SIG-M5 (cell line): ENCODE measurements around the gene POLD2.
"Not testable (repeated sequence)": the region's sequence is repeated elsewhere in the genome, so short reads cannot be mapped to it uniquely, and the experiment has no call there.

Experiments used
- DNase-seq: peaks from one replicate; lab custom pipeline; 2025; lab: John Stamatoyannopoulos, UW

The POLD2 gene

DNA sequence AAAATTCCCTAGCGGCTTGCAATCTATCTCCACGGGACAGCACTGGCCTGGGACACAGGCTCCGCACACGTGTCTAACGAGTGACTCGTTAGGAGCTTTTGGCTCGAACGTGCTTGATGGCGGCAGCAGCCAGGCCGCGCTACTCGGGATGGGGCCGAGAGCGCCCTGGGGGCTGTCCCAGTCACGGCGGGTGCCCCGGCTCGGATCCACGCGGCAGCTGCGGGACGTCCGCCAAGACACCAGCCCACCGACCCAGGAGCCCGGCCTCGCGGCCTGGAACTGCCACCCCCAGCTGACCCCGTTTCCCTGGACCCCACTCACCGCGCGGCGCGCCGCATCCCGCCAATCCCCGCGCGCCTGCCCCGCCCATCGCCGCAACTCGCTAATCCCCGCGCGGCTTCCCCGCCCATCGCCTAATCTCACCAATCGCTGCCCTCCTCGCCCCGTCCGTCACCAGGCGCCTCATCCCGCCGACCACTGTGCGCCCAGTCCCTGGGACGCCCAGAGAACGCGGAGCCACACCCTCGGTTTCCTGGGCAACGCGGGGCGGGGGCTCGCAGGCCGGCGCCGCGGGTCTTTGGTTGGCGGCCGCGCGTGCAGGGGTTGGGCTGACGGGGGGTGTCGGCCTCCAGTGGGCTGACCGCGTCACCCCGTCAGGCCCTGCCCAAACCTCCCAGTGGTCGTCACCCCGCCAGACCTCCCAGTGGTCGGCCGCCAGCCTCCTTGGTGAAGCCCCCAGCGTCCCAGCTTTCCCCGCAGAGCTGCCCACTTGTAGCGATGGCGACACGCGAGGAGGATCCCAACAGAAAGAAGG is at the start of gene POLD2:
Gene POLD2, minus strand, starts transcription at position 359 of the 814 bp plus-strand sequence. CDS start 1,495 bp downstream, outside the sequence.
- DNase-seq, result no peak

GRCh38 chr7:44172803-44173424 is 49.6 kb upstream of the POLD2 start:
- no peak for DNase-seq

- no peak for DNase-seq
Observed at GRCh38 chr7:44172352-44172751, 49.0 kb upstream of the POLD2 start.

DNA sequence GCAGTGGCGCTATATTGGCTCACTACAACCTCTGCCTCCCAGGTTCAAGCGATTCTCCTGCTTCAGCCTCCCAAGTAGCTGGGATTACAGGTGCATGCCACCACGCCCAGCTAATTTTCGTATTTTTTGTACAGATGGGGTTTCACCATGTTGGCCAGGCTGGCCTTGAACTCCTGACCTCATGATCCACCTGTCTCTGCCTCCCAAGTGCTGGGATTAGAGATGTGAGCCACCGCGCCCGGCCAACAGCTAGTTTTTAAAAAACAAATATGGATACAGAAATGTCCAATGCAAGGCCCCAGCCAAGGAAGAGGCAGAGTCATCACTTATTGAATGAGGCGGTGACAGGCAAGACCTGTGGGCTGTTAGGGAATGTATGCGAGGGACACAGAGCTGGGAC is 48.6 kb upstream of the POLD2 start:
- not testable (repeated sequence) for DNase-seq

DNA sequence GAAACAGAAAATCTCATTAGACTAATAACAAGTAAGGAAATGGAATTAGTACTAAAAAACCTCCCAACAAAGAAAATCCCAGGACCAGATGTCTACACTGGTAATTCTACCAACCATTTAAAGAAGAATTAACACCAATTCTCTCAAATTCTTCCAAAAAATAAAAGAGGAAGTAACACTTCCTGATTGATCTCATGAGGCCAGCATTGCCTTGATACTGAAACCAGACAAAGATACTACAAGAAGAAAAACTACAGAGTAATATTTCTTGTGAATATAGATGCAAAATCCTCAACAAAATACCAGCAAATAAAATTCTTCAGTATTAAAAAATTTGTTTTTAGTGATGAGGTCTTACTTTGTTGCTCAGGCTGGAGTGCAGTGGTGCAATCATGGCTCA is 44.6 kb upstream of the POLD2 start:
- DNase-seq, result peak; percentile 1

DNA sequence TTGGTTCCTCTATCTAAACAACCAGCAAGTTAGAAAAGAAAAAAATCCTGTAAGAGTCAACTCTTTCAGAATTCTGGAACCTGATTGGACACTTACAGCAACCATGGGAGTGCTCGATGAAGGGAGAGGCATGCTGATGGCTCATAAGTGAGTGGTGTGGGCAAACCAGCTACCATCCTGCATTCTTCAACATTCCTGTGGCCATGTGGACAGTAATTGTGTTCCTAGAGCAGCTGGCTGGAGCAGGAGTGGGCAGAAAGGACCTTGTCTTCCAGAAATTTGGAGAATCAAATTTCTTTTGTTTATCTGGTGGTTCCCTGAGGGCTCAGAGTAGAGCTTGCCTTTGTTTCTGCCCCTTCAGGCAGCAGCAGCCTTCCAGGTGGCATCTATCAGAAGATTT is 40.2 kb upstream of the POLD2 start:
- no peak for DNase-seq

DNA sequence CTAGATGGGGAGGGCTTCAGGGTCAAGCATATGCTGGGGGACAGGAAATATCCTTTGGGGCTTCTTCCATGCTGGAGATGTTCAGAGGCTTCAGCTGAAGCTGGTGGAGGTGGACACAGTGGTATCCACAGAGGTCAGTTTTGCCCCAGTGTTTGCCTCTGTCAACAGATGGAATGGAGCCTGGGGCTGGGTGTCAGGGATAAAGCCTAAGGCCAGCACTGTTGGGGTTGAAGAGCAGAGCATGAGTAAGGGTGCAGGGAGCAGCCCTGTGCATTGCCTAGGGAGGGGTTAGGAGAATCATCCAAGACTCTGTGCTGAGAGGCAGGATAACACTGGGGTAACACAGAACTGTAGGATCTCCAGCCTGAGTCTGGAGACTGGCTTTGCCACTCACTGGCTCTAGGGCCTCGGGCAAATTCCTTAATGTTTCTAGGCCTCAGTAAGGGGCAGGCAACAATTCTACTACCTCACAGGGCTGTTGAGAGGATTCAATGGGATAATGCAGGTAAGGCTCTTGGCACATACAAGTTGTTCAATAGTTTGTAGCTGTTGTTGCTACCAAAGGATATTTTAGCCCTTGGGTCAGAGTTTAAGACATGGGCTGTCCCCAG is 39.5 kb upstream of the POLD2 start:
- DNase-seq, result no peak

- DNase-seq, result no peak
Observed at GRCh38 chr7:44162179-44162578, 38.8 kb upstream of the POLD2 start.

DNA sequence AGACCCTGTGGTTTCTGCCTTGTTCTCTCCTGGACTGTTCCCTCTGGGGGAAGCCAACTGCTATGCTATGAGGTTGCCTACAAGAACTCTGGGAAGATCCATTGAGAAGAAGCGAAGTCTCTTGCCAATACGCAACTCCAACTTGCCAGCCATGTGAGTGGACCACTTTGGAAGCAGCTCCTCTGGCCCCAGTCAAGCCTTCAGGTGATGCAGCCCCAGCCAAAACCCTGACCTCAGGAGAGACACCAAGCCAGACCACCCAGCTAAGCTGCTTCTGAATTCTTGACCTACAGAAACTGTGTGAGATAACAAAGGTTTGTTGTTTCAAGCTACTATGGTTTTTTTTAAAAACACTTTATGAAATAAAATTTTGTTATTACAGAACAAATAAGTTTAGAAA is 38.0 kb upstream of the POLD2 start:
- no peak for DNase-seq

DNA sequence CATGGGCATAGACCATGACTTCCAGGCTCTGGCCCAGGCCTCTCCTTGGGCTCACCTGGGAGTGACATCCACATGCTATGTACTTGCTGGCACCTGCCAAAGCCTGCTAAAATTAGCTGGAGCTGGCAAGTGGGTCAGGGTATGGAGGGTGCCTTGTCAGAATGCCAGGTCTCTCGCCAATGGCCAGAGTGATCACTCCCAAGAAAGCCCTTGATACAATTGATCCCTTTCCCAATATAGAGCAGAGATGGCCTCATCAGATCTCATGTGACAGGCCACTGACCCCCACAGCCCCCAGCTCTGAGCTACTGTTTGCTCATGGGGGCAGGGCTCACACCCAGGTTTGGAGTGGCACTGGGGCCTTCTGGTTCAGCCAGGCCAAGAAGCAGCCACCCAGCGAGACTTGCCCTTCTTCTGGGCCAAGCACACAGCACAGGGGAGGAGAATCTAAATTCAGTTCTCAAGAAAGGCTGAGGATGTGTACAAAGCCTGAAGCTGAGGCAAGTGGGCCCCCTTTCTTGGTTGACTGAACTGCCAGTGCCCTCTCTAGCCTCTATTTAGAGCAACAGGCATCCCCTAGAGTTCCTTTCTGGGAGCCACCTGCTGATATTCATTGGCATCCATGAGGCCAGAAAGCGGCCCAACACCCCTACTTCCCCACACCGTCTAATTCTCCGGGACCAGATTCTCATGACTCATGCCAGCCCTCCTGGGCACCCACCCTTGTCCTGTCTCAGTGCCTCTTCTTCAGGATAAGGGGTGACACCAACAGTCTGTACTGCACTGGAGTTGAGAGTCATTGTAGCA is 36.7 kb upstream of the POLD2 start:
- DNase-seq, result no peak

- DNase-seq, result no peak
Observed at GRCh38 chr7:44158873-44159631, 35.7 kb upstream of the POLD2 start.

- no peak for DNase-seq
Observed at GRCh38 chr7:44158096-44158872, 34.9 kb upstream of the POLD2 start.

DNA sequence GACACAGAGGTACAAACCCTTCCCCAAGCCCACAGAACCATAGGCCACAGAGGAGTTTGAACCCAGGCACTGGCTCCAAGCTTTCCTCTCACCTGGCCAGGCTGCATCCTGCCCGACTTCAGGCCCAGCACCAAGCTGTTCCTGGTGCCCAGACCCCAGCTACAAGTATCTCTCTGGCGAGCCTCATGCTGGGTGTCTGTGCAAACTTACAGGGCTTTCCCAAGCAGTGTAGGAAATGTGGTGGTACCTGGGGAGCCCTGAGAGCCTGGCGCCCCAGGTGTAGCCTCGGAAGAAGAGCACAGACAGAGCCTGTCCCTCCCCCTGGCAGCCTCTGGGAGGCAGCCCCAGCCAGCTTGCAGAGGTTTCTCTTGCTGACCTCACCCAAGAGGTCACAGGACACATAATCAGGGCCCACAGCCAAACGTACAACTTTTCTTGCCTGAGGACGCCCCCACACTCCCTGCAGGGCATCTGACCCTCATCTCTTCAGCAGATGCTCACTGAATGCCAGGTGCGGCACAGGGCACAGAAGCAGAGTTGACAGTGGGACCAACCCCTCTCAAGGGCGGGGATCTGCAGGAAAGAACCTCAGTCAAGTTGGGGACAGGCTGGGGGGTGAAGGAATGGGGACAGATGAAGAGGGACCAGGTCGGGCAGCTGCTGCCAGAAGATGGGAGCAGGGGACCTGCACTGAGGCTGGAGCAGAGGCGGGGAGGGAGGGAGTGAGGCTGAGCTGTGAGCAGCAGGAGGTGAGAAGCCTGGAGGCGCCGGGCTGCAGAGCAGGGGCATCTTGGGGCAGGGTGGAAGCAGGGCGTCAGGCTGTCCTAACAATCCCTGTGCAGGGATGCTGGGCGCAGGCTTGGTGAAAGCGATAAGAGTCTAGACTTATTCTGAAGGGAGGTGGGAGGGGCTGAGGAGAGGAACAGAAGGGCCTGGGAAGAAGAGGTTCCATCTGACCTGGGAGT is 34.0 kb upstream of the POLD2 start:
- DNase-seq, result no peak

DNA sequence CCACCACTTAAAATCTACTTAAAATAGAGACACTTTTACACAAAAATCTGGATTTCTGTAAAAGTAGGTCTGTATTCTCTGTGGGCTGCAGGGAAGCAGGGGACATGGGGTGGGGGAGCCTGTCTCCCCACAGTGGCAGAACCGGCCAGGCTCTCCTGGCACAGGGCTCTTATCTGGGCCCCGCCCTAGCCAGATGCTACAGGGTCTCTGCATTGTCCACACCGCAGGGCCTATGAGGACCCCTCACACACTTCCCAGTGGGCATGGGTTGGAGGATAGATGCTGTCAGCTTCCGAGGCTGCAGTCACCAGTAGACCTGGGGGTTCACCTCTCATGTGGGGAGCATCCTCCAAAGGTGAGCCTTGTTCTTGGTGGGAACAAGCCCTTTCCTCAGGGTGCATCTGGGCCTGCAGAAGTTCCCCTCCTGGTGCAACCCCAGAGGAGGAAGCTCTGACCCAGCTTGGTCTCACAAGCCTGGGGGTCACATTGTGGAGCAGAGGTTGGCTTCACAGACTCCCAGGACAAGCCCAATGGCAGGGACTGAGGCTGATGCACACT is 33.2 kb upstream of the POLD2 start:
- DNase-seq, result no peak

DNA sequence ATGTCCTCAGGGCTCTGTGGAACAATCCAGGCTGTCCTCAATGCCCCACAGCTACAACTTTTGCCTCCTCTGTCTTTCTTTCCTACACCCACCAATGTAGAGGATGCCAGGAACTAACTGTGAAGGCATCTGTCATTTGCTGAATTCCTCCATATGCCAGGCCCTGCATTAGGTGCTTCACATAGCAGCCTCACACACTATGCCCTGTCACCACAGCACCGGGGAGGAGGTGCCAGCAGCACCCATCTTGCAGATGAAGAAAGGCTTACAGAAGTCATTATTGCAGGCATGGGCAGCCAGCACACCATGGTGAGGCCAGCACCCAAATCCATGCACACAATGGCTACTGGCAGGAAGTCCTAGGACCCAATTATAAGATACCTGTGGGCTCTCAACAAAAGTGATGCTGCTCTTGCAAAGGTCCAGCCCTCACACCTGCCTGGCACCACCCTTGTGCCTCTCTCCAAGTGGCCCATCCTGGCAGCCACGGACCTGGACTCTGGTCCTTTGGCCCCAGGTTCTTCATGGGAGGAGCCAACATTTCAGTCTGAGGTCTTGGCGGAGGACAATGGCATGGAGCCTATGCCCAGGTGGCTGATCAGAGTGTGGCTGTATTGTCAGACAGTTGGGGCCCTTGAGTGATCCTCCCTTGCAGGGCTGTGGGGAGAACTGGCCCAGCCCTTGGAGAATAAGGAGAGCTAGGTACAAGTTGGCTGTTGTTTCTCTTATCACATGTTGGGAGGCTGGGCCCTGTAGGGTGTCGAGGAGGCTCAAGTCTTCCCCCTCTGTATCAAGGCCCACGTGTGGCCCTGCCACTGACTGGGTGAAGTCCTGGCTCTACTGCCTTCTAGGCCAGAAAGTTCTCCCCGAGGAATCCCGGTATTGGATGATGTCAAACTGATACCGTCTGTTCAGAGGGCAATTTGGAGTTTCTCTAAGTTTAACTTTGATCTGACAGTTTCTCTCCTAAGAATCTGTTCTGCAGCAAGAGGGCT is 32.1 kb upstream of the POLD2 start:
- no peak for DNase-seq

DNA sequence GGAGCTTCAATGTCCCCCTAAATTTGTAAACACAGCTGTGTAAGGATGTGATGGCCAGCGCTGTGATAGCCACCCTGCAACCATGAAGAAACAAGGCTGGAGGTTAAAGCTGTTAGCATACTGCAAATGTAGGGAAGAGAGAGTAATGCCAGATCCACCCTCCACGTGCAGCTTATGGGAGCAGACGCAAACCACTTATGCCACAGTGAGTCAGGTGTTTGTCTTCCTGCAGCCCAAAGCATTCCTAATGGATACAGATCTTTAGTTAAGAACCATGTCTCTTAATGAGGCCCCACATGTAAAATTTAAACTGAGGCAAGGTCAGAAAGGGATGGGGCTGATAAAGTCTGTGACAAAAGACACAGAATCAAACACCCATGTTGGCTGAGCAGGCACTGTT is 31.4 kb upstream of the POLD2 start:
- DNase-seq, result no peak

GRCh38 chr7:44153948-44154335 is 30.6 kb upstream of the POLD2 start:
- no peak for DNase-seq
